OCI-LY1 (cell line): ENCODE measurements around the gene MAB21L4.
A peak's percentile ranks its signal among the peaks of the same experiment; 100 is the strongest.

Experiments
- H2AFZ ChIP-seq: fragments of 200-600 bp; sonication (generic), shearing (Covaris generic); 2 replicates; pipeline ENCODE4 v1.6.0; 2014; ENCODE audit warnings: antibody characterized with exemption, mild to moderate bottlenecking, low read length
- H3F3A ChIP-seq: fragments of 200-600 bp; sonication (generic), shearing (Covaris generic); 2 replicates; pipeline ENCODE4 v1.6.0; 2014; ENCODE audit warnings: mild to moderate bottlenecking, antibody characterized with exemption, low read length, moderate library complexity; ENCODE audit not compliant: insufficient read depth
- H3K27ac ChIP-seq: fragments of 200-600 bp; sonication (generic); 2 replicates; pipeline ENCODE4 v1.5.1; 2014; ENCODE audit warnings: low read length, mixed run types, mild to moderate bottlenecking, low read depth; ENCODE audit not compliant: poor library complexity, severe bottlenecking
- H3K27me3 ChIP-seq: fragments of 200-600 bp; sonication (generic); 2 replicates; pipeline ENCODE4 v1.6.0; 2014; ENCODE audit warnings: antibody characterized with exemption, mild to moderate bottlenecking, low read length, moderate library complexity; ENCODE audit not compliant: insufficient read depth
- H3K36me3 ChIP-seq: fragments of 200-600 bp; sonication (generic); 2 replicates; pipeline ENCODE4 v1.6.1; 2014; ENCODE audit warnings: mild to moderate bottlenecking, antibody characterized with exemption, low read length, moderate library complexity, mixed read lengths; ENCODE audit not compliant: insufficient read depth
- H3K4me1 ChIP-seq: fragments of 200-600 bp; sonication (generic); 2 replicates; pipeline ENCODE4 v1.5.1; 2014; ENCODE audit warnings: mild to moderate bottlenecking, low read length, moderate library complexity; ENCODE audit not compliant: insufficient read depth, severe bottlenecking
- H3K4me2 ChIP-seq: fragments of 200-600 bp; sonication (generic), shearing (Covaris generic); 2 replicates; pipeline ENCODE4 v1.6.1; 2014; ENCODE audit warnings: low read length
- H3K4me3 ChIP-seq: fragments of 200-600 bp; sonication (generic); 2 replicates; pipeline ENCODE4 v1.5.1; 2014; ENCODE audit warnings: low read length, low read depth, mild to moderate bottlenecking, mixed read lengths; ENCODE audit not compliant: poor library complexity, severe bottlenecking
- H3K79me2 ChIP-seq: fragments of 200-600 bp; shearing (Covaris generic); 2 replicates; pipeline ENCODE4 v1.6.1; 2016; ENCODE audit warnings: mixed run types, low read length, mixed read lengths; ENCODE audit not compliant: insufficient read depth
- H3K9ac ChIP-seq: fragments of 200-600 bp; sonication (generic), shearing (Covaris generic); 2 replicates; pipeline ENCODE4 v1.6.1; 2014; ENCODE audit warnings: mild to moderate bottlenecking, low read length, mixed read lengths
- H3K9me2 ChIP-seq: fragments of 200-600 bp; sonication (generic), shearing (Covaris generic); 2 replicates; pipeline ENCODE4 v1.6.1; 2014; ENCODE audit warnings: low read depth, mild to moderate bottlenecking, low read length, mixed read lengths
- H3K9me3 ChIP-seq: fragments of 200-600 bp; shearing (Covaris generic); 2 replicates; pipeline ENCODE4 v1.6.1; 2014; ENCODE audit warnings: low read length, mixed read lengths
- H4K20me1 ChIP-seq: fragments of 200-600 bp; sonication (generic), shearing (Covaris generic); 2 replicates; pipeline ENCODE4 v1.6.0; 2016; ENCODE audit warnings: mild to moderate bottlenecking, low read length; ENCODE audit not compliant: insufficient read depth
- EZH2 ChIP-seq: fragments of 200-600 bp; sonication (generic), shearing (Covaris generic); IDR thresholded peaks from 2 replicates; pipeline ENCODE4 v1.8.0; 2017; ENCODE audit warnings: borderline replicate concordance, mixed run types, mild to moderate bottlenecking, antibody characterized with exemption, low read length, moderate library complexity, mixed read lengths
- TF ChIP-seq, protein P1 (sequence below): fragments of 200-600 bp; sonication (generic), shearing (Covaris generic); IDR thresholded peaks from 2 replicates; pipeline ENCODE4 v1.5.1; 2017; ENCODE audit warnings: mild to moderate bottlenecking, antibody characterized with exemption, low read length, moderate library complexity, mixed read lengths

MAB21L4 gene

DNA sequence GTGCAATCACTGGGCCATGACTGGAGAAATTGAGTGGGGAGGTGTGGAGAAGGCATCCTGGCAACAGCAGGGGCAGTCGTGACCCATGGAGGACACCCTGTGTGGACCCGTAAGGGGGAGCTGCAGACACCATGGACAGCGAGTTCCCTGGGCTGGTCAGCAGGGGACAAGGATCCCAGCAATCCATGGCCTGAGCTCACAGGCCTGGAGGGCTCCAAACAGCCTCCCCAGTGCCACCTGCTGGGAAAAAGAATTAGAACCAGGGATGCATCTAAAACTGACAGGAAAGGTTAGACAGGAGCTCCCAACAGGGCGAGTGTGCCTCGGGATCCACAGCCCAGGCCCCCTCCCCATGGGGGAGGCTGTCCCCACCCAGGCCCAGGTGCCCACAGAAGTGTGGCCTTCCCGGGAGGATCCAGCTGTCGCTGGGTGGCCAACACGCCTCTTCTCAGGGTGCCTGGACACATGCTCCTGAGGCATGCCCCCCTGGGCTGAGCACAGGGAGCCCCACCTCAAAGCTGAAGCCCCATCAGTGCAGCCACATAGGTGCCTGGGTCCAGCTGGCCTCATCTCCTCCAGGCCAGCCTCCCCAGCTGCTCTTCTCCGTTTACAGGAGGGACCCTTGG, 55.4 kb downstream of the MAB21L4 start:
- Histone ChIP-seq H3K4me3 (no peak overlapping the region), H3K9ac (no peak overlapping the region), H3K27me3 (peaks cover 4% of the 10 kb centered on the region; the same call in 1 of the 2 replicates), H3K9me3 (no peaks in the 10 kb centered on the region), H3K36me3 (no peaks in the 10 kb centered on the region), H3K9me2 (no peaks in the 10 kb centered on the region), H3F3A (no peaks in the 10 kb centered on the region), H2AFZ (no peak overlapping the region), H3K79me2 (no peaks in the 10 kb centered on the region), H3K4me1 (no peaks in the 10 kb centered on the region), H3K4me2 (no peak overlapping the region), H4K20me1 (no peaks in the 10 kb centered on the region), H3K27ac (no peak overlapping the region)
- TF ChIP-seq, protein P1, sequence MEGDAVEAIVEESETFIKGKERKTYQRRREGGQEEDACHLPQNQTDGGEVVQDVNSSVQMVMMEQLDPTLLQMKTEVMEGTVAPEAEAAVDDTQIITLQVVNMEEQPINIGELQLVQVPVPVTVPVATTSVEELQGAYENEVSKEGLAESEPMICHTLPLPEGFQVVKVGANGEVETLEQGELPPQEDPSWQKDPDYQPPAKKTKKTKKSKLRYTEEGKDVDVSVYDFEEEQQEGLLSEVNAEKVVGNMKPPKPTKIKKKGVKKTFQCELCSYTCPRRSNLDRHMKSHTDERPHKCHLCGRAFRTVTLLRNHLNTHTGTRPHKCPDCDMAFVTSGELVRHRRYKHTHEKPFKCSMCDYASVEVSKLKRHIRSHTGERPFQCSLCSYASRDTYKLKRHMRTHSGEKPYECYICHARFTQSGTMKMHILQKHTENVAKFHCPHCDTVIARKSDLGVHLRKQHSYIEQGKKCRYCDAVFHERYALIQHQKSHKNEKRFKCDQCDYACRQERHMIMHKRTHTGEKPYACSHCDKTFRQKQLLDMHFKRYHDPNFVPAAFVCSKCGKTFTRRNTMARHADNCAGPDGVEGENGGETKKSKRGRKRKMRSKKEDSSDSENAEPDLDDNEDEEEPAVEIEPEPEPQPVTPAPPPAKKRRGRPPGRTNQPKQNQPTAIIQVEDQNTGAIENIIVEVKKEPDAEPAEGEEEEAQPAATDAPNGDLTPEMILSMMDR, result peak; percentile 40; the same call in 1 of the 2 replicates
- TF ChIP-seq EZH2, result no peak

DNA sequence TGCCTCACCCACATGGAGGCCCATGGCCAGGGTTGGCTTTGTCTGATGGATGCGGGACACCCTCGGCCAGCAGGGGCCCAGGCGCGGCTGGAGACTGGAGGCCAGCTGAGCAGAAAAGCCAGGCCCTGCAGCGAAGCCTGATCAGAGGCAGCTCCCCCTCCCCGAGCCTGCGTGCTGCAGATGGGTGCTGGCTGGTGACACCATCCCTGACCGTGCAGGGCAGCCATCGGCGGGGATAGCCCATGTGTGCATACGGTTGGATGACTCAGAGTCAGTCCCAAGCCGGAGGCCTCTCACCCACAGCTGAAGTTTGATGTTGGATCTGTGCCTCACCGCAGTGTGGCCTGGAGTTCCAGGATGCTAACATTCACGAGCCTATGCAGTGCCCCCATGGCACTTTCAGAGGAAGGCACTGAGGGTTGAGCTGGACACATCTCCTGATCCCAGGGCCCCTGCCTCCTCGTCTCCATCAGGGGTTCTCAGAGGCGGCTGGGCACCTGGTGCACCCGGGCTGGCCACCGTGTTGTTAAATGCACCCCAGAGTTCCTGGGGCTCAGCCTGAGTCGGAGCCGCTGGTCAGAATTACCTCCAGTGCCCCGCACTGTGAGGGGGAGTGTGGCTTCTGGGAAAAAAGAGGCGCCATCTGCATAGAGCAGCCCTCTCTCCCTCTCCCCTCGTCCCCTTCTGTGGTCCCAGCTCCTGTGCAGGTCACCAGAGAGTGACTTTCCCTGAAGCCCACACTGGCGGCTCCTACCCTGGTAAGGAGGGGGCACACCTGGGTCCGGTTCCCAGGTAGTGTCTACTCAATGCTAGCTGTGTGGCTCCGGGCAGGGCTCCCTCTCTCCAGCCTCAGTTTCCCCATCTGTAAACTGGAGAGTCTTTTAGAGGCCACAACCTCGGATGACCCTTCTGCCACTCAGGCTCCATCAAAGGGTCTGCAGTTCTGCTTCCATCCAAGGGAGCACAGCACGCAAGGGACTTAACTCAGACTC, 56.5 kb downstream of the MAB21L4 start:
- H3K4me3 ChIP-seq, result no peak overlapping the region
- no peaks in the 10 kb centered on the region for H3K9me2 ChIP-seq
- no peak overlapping the region for H3K4me2 ChIP-seq
- H2AFZ ChIP-seq, result no peak overlapping the region
- no peaks in the 10 kb centered on the region for H3F3A ChIP-seq
- no peaks in the 10 kb centered on the region for H3K79me2 ChIP-seq
- H3K4me1 ChIP-seq, result no peaks in the 10 kb centered on the region
- TF ChIP-seq, protein P1, result no peak
- TF ChIP-seq EZH2, result no peak
- H3K9me3 ChIP-seq, result no peaks in the 10 kb centered on the region
- H3K36me3 ChIP-seq, result no peaks in the 10 kb centered on the region
- H3K27ac ChIP-seq, result no peak overlapping the region
- H4K20me1 ChIP-seq, result no peaks in the 10 kb centered on the region
- H3K27me3 ChIP-seq, result peaks cover 4% of the 10 kb centered on the region; the same call in 1 of the 2 replicates
- H3K9ac ChIP-seq, result no peak overlapping the region

DNA sequence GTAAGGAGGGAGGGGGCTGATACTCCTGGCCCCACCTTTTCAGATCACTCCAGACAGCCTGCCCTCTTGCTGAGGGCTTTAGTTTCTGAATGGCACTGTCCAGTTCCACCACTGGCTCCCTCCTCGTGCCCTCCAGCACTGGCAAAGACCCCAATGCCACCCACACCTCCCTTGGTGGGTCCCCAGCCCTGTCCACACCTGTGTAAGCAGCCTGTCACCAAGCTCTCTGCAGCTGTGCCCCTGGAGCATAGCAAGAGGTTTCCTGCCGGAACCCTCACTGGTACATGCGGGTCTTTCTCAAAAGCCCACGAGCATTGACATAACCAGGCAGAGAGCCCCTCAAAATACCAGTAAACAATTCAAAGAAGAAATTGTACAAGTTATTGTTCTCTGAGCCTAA, 58.3 kb downstream of the MAB21L4 start:
- Histone ChIP-seq H3K36me3 (no peaks in the 10 kb centered on the region), H3F3A (no peaks in the 10 kb centered on the region), H3K27ac (no peak overlapping the region), H3K4me3 (no peak overlapping the region), H4K20me1 (no peaks in the 10 kb centered on the region), H3K4me1 (no peaks in the 10 kb centered on the region), H3K9me2 (no peaks in the 10 kb centered on the region), H3K4me2 (no peak overlapping the region), H3K27me3 (peaks cover 4% of the 10 kb centered on the region; the same call in 1 of the 2 replicates), H3K9ac (no peak overlapping the region), H2AFZ (no peak overlapping the region), H3K9me3 (no peaks in the 10 kb centered on the region), H3K79me2 (no peaks in the 10 kb centered on the region)
- TF ChIP-seq, protein P1, result no peak
- TF ChIP-seq EZH2, result no peak
